ENCODE results near the gene ARL4D.

The ARL4D gene

DNA sequence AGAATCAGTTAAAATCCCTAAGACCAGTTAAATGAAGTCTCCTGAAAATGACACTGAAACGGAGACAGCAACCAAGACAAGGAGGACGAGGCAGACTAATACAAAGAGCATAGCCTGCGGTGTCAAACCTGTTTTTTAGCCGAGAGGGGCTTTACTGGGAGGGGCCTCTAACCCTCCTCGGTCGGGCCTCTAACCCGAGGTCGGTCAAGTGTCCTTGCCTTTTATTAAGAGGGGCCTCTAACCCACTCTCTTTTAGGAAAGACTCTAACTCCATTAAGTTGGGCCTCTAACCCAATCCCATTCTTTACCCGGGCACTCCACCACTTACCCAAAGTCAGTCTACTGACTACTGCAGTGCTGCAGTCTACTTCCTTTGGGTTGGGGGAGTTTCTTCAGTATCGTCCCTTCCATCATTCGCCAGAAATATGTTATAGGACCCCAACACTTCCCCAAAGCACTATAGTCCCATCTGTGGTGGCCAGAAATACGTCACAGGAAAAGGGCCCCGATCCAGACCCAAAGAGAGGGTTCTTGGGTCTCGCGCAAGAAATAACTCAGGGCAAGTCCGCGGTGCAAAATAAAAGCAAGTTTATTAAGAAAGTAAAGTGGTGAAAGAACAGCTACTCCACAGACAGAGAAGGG lies 39.2 kb upstream of the ARL4D start:
- TF ChIP-seq, protein P1, sequence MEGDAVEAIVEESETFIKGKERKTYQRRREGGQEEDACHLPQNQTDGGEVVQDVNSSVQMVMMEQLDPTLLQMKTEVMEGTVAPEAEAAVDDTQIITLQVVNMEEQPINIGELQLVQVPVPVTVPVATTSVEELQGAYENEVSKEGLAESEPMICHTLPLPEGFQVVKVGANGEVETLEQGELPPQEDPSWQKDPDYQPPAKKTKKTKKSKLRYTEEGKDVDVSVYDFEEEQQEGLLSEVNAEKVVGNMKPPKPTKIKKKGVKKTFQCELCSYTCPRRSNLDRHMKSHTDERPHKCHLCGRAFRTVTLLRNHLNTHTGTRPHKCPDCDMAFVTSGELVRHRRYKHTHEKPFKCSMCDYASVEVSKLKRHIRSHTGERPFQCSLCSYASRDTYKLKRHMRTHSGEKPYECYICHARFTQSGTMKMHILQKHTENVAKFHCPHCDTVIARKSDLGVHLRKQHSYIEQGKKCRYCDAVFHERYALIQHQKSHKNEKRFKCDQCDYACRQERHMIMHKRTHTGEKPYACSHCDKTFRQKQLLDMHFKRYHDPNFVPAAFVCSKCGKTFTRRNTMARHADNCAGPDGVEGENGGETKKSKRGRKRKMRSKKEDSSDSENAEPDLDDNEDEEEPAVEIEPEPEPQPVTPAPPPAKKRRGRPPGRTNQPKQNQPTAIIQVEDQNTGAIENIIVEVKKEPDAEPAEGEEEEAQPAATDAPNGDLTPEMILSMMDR (IDR thresholded peaks at IDR 0.05): no peak
- Histone ChIP-seq H3K4me3 (ENCODE audit: low read depth, low read length) (peak overlapping the region; percentile 73), H3K79me2 (no peaks in the 10 kb centered on the region), H3K9ac (no peak overlapping the region), H3K27ac (peak overlapping the region; percentile 97), H3K27me3 (ENCODE audit: control insufficient read depth, insufficient read depth, low read length) (no peaks in the 10 kb centered on the region), H3K9me3 (ENCODE audit: control insufficient read depth, low read length) (no peaks in the 10 kb centered on the region), H3K4me1 (peaks cover 12% of the 10 kb centered on the region), H3K36me3 (ENCODE audit: control insufficient read depth, insufficient read depth, low read length) (no peaks in the 10 kb centered on the region), H2AFZ (peak overlapping the region; percentile 80), H3K4me2 (ENCODE audit: low read length) (peak overlapping the region; percentile 86)

DNA sequence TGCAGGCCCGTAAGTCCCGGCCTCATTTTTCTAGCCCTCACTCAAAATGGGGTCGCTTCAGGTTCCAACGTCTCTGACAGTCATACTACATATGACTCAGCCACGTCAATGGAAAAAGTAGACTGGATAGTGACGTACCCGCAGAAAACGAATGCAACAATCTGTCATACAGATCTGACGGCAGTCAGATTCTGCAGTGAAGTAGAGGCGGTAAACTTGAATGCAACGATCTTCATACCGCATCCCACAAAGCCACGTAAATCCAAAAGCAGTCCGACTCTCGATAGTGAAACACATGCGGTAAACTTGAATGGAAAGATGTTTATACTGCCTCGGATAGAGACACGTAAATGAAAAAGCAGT lies 38.4 kb upstream of the ARL4D start:
- H3K36me3 ChIP-seq (ENCODE audit: control insufficient read depth, insufficient read depth, low read length): no peaks in the 10 kb centered on the region
- H3K4me1 ChIP-seq: peaks cover 12% of the 10 kb centered on the region
- H2AFZ ChIP-seq: peak overlapping the region; percentile 80
- H3K9ac ChIP-seq: peak overlapping the region; percentile 51
- TF ChIP-seq, protein P1 (IDR thresholded peaks at IDR 0.05): no peak
- H3K27ac ChIP-seq: peak overlapping the region; percentile 97
- peak overlapping the region; percentile 73 for H3K4me3 ChIP-seq (ENCODE audit: low read depth, low read length)
- H3K9me3 ChIP-seq (ENCODE audit: control insufficient read depth, low read length): no peaks in the 10 kb centered on the region
- no peaks in the 10 kb centered on the region for H3K27me3 ChIP-seq (ENCODE audit: control insufficient read depth, insufficient read depth, low read length)
- peak overlapping the region; percentile 86 for H3K4me2 ChIP-seq (ENCODE audit: low read length)
- H3K79me2 ChIP-seq: no peaks in the 10 kb centered on the region

DNA sequence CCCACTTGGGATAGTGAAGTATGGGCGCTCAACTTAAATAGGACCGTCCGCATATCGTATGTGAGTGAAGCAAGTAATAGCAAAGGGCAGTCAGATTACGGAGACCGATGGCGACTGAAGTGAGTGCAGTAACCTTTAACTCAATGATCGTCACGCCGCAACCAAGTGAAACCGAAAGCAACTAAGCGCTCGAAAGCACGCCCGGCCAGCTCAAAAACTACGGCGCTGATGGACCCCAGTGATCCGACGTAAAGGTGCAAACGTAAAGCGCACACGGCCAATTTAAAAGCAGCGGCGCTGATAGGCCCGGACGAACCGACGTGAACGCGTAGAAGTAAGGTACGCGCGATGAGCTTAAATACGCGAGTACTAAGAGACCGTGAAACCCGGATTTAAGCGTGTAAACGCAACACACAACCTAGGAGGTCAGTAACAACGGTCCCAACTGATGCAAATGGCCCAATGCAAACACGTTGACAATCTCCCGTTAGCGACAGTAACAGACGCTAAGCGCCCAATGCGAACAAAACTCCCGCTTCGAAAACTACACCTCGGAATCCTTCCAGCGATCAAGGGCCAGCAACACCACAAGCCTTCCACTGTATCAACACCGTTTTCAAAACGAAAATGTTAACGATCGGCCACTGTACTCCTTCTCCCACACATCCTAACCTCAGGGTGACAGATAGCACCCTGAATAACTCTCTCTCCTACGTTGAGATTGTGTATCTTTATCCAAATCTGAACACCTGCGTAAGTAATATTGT lies 37.9 kb upstream of the ARL4D start:
- TF ChIP-seq, protein P1 (IDR thresholded peaks at IDR 0.05): peak; percentile 12
- H3K27me3 ChIP-seq (ENCODE audit: control insufficient read depth, insufficient read depth, low read length): no peaks in the 10 kb centered on the region
- H3K4me1 ChIP-seq: peaks cover 11% of the 10 kb centered on the region

DNA sequence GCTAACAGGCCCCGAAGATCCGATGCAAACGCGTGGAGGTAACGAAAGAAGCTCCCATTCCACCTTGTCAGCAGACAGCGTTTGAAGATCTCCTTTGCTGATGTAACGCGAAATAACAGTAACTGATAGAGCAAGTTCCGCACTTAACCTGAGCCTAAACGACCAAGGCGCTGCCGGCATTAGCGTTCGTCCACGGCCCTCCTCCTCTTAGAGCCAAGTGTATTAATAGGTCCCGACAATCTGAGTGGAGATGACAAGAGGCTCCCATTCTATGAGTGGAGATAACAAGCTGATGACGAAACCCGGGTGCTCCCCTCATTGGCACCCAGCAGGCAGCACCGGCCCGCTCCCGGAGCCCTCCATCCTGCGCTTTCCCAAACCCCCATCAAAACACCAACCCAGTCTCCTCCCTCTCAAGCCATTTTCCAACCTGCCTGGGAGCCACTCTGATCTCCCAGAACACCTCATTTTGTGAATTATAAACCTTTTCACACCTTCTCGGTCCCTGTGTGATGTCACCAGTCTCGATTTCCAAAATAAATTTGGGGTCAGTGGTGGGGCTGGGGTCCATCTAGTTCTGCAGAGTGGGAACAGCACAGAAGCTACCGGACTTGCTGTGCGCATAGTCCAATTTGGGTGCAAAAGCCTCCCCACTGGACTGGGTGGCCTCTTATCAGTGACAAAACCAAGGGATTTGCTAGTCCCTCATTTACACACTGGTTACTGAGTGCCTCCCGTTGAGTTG lies 35.4 kb upstream of the ARL4D start:
- TF ChIP-seq, protein P1 (IDR thresholded peaks at IDR 0.05): no peak

More for the DNA sequence above, 37.9 kb upstream of the ARL4D start:
- Histone ChIP-seq H3K79me2 (no peaks in the 10 kb centered on the region), H3K27ac (peak overlapping the region; percentile 97), H3K36me3 (ENCODE audit: control insufficient read depth, insufficient read depth, low read length) (no peaks in the 10 kb centered on the region), H3K9ac (peak overlapping the region; percentile 51), H3K9me3 (ENCODE audit: control insufficient read depth, low read length) (no peaks in the 10 kb centered on the region), H2AFZ (peak overlapping the region; percentile 80), H3K4me2 (ENCODE audit: low read length) (peak overlapping the region; percentile 86), H3K4me3 (ENCODE audit: low read depth, low read length) (peak overlapping the region; percentile 73)

More for the DNA sequence above, 35.4 kb upstream of the ARL4D start:
- no peak overlapping the region for H3K27ac ChIP-seq
- H2AFZ ChIP-seq: no peak overlapping the region
- H3K27me3 ChIP-seq (ENCODE audit: control insufficient read depth, insufficient read depth, low read length): no peaks in the 10 kb centered on the region
- H3K9ac ChIP-seq: no peak overlapping the region
- no peaks in the 10 kb centered on the region for H3K79me2 ChIP-seq
- no peak overlapping the region for H3K4me3 ChIP-seq (ENCODE audit: low read depth, low read length)
- no peaks in the 10 kb centered on the region for H3K9me3 ChIP-seq (ENCODE audit: control insufficient read depth, low read length)
- no peak overlapping the region for H3K4me2 ChIP-seq (ENCODE audit: low read length)
- H3K36me3 ChIP-seq (ENCODE audit: control insufficient read depth, insufficient read depth, low read length): no peaks in the 10 kb centered on the region
- peaks cover 3% of the 10 kb centered on the region for H3K4me1 ChIP-seq

Data from parathyroid adenoma (tissue), 2 donors.